NCI-H748 (cell line): ENCODE measurements around the gene CETP.

Experiments
- DNase-seq: peaks from one replicate; lab custom pipeline; 2025; ENCODE audit not compliant: unreplicated experiment; lab: John Stamatoyannopoulos, UW

Gene CETP

DNA sequence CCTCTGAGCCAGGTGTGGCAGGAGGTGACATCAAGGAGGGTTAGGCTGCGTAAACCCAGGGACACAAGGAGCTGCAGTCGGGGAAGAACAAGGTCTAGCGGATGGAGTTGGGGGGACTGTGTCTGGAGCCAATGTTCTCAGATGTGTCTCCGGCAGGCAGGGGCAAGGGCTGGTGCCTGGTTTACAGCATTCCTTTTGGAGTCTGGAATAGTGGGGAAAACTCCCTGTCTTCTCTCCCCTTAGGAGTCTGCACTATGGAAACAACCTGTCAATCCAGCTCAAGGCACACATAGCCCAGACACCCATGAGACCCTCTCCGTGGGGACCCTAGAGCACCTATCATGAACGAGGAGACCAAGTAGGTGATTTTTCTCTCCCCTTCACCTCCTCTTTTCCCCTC is 55.1 kb downstream of the CETP start:
- DNase-seq, result no peak

GRCh38 chr16:57017251-57017650 is 55.5 kb downstream of the CETP start:
- DNase-seq, result no peak

DNA sequence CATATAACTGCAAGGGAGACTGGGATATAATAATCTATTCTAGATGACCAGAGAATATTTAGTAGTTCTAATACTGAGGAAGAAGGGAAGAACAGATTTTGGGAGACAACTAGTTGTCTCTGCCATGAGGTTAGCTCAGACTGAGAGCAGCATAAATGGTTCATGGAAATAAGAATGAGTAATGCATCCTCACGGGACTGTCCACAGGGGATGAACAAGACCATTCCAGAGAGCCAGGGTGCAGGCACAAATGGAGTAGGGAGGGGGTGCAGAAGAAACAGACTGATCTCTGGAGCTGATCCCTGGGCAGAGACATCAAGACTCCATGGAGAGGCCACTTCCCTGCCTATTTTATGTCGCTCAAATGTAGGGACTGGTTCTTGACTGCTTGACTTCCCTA is 58.0 kb downstream of the CETP start:
- no peak for DNase-seq

GRCh38 chr16:57020651-57021050 is 58.9 kb downstream of the CETP start:
- no peak for DNase-seq

DNA sequence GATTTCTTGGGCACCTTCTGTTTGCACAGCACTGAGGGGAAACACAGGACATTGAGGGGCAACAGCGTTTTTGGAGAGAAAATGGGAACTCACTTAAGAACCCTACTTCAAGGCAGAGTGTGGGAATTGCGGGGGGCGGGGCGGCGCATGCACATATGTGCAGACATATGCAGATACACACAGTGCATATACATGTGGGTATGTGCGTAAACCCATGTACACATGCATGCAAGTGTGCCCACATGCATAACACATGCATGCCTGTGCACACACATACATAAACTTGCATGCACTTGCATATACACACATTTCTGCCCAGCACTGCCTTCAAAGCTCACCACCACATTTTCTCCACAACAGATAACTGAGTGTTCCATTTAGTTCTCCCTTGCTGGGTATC is 60.0 kb downstream of the CETP start:
- no peak for DNase-seq

GRCh38 chr16:57022445-57022844 is 60.7 kb downstream of the CETP start:
- DNase-seq, result no peak

- DNase-seq, result no peak
Observed at GRCh38 chr16:57023541-57024249, 61.9 kb downstream of the CETP start.

DNA sequence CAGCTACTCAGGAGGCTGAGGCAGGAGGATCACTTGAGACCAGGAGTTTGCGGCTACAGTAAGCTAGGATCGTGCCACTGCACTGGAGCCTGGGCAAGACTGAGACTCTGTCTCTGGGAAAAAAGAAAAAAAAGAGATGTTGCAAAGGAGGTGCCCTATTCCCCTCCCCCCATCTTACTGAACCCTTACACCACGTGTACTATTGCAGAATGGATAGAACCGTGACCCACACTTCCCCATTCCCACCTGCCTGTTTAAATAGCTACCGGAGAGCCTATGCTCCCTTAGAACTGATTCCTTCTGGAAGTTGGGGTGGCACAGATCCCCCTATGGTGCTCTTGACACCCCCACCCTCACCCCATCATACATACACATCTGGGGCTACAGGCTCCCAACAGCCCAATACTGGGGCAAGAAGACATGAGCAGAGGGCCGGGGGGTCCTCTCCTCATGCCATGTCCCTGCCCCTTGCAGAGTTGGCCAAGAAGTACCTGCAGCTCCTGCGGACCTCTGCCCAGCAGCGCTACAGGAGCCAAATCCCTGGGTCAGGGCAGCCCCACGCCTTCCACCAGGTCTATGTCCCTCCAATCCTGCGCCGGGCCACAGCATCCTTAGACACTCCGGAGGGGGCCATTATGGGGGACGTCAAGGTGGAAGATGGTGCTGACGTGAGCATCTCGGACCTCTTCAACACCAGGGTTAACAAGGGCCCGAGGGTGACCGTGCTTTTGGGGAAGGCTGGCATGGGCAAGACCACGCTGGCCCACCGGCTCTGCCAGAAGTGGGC is 63.3 kb downstream of the CETP start:
- DNase-seq, result no peak

GRCh38 chr16:57025941-57026777 is 64.4 kb downstream of the CETP start:
- no peak for DNase-seq

- DNase-seq, result no peak
Observed at GRCh38 chr16:57026778-57027062, 65.0 kb downstream of the CETP start.

- DNase-seq, result no peak
Observed at GRCh38 chr16:57027067-57027466, 65.3 kb downstream of the CETP start.

- no peak for DNase-seq
Observed at GRCh38 chr16:57028086-57028485, 66.3 kb downstream of the CETP start.

DNA sequence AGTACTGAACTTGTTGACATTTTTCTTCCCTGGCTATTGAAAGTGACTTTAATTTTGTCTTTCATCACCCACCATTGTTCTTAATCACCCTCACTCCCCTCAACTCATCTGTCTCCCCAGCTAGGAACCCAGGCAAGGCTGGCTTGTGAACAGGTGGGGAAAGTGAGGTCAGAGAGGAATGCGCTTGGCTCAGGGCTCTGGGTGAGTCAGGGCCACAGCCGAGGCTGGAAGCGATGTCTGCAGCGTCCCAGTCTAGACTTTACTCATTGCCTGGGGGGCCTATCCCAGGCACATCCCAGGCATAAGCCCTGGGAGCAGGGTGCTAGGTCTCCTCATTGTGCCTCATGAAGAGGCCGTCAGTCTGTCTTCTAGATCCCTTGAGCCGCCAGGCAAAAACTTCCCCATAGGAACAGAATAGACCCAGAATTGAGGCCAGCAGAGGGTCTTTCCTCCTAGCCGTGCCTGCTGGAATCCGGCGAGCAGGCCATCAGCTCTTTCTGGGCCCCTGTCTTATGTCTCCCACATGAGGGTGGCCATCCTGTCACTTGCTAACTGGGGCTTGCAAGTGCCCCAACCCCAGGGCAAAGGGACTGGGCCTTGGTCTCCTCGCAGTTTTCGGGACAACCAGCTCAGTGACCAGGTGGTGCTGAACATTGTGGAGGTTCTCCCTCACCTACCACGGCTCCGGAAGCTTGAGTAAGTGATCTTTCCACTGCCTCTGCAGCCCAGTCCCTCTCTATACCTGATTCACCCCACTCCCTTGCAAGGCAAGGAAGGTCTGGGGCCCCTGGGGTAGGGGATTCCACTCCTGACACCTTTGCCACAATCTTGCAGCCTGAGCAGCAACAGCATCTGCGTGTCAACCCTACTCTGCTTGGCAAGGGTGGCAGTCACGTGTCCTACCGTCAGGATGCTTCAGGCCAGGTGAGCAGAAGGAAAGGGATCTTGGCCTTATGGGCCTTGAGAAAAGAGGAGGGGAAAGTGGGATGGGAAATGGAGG is 67.7 kb downstream of the CETP start:
- DNase-seq, result no peak

GRCh38 chr16:57030346-57030902 is 68.7 kb downstream of the CETP start:
- DNase-seq, result no peak

DNA sequence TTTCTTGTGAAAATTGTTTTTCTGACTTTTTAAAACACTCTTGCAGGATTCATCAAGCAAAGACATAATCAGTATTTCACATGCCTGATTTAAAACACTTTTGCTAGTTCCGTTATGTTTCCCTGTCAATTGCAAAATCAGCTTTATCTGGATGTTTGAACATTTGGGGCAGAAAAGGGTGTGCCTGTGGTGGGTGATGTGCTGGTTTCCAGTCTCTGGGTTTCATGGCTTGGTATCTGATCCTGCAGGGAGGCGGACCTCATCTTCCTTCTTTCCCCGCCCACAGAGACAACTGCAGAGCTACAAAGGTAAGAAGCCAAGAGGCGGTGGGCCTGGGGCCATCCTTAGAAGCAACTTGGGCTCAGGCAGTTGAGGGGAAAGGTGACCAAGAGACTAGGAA is 69.4 kb downstream of the CETP start:
- DNase-seq, result no peak

- DNase-seq, result no peak
Observed at GRCh38 chr16:57032346-57032745, 70.6 kb downstream of the CETP start.

GRCh38 chr16:57032931-57033330 is 71.2 kb downstream of the CETP start:
- DNase-seq, result no peak
